ENCODE data around the gene EXOSC7.

The EXOSC7 gene

DNA sequence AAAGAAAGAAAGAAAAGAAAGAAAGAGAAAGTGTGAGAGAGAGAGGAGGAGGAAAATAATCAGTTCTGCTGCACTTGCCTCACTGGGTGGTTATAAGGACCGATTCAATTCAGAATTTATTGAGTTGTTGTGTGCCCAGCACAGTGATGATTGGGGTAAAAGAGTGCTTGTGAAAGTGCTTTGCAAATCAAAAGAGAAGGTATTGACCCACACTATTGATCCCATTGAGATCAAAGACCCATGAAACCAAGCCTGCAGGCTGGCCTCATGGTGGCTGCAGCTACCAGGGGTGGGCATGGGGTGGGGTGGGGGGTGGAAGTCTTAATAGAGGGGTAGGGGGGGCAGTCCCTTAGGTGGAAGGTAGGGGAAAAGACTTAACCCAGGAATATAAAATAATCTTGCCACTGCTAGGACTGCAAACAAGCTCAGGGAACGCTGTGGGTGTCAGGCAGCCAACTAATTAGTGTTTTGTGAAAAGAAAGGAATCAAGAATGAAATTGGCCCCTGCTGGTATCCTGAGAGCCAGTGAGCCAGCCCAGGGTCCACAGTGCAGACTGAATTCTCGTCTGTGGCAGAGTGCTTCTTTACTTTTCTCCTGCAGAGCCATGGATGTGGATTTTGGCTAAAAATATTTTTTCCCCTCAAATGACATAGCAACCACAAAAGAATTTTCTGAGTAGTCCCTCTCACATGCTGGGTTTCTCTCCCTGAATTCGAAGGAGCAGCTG lies 84.3 kb downstream of the EXOSC7 start:
- DNase-seq, result no peak
